Panc1 (cell line): ENCODE results near the gene ZSWIM8.

ENCODE experiments used
- POLR2AphosphoS5 ChIP-seq: IDR thresholded peaks from 2 replicates; pipeline ENCODE4 v1.6.1; 2012; ENCODE audit warnings: mild to moderate bottlenecking, low read depth, low read length, moderate library complexity
- SIN3A ChIP-seq: IDR thresholded peaks from 2 replicates; pipeline ENCODE4 v1.6.1; 2012; ENCODE audit warnings: low read depth, mild to moderate bottlenecking, low read length, moderate library complexity, borderline replicate concordance; ENCODE audit not compliant: insufficient read depth
- TCF7L2 ChIP-seq: IDR thresholded peaks from 2 replicates; pipeline ENCODE4 v1.6.1; 2011; ENCODE audit warnings: mild to moderate bottlenecking, low read depth, low read length, inconsistent platforms
- TF ChIP-seq, protein P1 (sequence below): fragments of 450-650 bp; IDR thresholded peaks from 2 replicates; pipeline ENCODE4 v1.5.1; 2017; ENCODE audit warnings: mild to moderate bottlenecking

DNA sequence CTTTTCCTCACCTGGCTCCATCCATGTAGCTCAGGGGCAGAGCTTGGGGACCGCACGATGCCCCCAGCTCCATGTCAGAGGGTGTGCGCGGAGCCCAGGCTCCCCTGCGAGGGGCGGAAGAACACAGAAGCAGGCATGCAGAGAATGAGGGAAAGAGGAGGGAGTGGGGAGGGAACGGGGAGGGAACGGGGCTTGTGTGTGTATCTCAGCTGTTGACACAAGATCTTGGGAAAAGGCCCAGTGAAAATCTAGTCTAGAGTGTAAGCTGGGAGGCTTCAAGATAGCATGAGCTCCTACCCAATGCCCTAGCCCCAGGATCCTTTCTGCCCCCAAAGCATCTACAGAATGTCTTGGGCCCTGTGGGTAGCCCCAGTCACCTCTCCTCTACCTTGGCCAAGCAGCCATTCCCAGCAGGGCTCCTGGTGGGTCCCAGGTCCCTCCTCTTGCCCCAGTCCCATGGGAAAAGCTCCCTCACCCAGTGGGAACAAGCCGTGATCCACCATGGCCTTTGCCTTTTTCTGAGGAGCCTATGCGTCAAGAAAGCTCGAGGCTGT is 51.1 kb downstream of the ZSWIM8 start:
- TF ChIP-seq, protein P1, sequence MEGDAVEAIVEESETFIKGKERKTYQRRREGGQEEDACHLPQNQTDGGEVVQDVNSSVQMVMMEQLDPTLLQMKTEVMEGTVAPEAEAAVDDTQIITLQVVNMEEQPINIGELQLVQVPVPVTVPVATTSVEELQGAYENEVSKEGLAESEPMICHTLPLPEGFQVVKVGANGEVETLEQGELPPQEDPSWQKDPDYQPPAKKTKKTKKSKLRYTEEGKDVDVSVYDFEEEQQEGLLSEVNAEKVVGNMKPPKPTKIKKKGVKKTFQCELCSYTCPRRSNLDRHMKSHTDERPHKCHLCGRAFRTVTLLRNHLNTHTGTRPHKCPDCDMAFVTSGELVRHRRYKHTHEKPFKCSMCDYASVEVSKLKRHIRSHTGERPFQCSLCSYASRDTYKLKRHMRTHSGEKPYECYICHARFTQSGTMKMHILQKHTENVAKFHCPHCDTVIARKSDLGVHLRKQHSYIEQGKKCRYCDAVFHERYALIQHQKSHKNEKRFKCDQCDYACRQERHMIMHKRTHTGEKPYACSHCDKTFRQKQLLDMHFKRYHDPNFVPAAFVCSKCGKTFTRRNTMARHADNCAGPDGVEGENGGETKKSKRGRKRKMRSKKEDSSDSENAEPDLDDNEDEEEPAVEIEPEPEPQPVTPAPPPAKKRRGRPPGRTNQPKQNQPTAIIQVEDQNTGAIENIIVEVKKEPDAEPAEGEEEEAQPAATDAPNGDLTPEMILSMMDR: no peak
- TF ChIP-seq TCF7L2 (no peak), POLR2AphosphoS5 (no peak), SIN3A (no peak)
